Measurements from ENCODE around the gene INTS15.

- TF ChIP-seq CTCF (IDR thresholded peaks at IDR 0.05) (no peak), POLR2A (IDR thresholded peaks at IDR 0.05) (no peak)
Measured at GRCh38 chr7:6563936-6564770, 25.7 kb upstream of the INTS15 start.
